GM19463 (cell line): ENCODE data around the gene INAVA.
"Not testable (repeated sequence)": the region's sequence is repeated elsewhere in the genome, so short reads cannot be mapped to it uniquely, and the experiment has no call there.

Source experiments
- ATAC-seq: cut with Tn5 transposase; IDR thresholded peaks from one replicate; pipeline ENCODE4 v1.9.1; 2021; ENCODE audit warnings: mild to moderate bottlenecking, moderate library complexity; ENCODE audit not compliant: unreplicated experiment

The INAVA gene

DNA sequence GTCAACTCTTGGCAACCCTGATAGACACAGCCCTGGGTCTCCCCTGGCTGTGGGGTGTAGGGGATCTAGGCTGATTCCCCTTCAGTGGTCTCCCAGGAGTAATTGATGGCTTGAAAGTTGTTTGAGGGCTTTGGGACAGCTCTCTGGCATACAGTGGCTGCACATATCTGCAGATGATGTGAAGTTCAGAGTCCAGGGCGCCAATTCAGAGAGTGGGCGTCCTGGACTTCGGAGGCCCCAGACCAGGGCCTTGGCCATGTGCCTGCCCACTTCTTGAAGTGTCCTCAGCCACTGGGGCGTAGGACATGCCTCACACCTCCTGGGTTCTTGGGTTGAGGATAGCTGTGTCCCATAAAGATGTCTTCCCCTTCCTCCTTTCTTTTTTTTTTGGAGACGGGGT, 2.6 kb downstream of the INAVA start:
- ATAC-seq, result no peak

DNA sequence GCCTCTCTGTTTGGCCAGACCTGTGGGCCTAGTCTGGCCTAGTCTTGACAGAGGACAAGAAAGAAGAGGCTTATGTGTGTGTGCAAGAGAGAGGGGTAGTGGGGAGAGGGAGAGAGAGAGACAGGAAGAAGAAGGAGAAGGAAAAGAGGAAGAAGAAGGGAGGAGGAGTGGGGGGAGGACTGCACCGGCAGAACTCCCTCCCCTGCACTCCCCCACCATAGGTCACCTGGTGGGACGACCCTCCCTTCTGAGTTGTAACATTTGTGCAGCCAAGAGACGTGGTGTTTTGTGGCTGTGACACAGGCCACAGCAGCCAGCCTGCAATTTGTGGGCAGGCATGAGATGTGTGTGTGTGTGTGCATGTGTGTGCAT, 4.3 kb downstream of the INAVA start:
- ATAC-seq, result no peak

DNA sequence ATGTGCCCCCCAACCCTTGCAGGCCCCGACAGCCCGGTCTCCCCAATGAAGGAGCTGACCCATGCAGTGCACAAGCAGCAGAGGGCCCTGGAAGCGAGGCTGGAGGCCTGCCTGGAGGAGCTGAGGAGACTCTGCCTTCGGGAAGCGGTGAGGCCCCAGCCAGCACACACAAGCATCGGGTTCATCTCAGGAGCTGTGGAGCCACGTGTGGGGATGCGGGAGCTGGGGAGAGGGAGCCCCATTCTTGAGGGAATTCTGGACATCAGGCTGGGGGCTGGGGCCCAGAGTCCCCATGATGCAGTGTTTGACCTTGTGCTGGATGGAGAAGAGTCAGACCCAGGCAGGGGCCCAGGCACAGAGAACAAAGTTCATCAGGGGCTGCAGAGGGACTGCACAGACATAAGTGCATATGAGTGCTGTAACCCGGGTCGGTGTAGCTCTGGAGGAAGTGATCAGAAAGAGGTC, 4.8 kb downstream of the INAVA start:
- ATAC-seq, result no peak

DNA sequence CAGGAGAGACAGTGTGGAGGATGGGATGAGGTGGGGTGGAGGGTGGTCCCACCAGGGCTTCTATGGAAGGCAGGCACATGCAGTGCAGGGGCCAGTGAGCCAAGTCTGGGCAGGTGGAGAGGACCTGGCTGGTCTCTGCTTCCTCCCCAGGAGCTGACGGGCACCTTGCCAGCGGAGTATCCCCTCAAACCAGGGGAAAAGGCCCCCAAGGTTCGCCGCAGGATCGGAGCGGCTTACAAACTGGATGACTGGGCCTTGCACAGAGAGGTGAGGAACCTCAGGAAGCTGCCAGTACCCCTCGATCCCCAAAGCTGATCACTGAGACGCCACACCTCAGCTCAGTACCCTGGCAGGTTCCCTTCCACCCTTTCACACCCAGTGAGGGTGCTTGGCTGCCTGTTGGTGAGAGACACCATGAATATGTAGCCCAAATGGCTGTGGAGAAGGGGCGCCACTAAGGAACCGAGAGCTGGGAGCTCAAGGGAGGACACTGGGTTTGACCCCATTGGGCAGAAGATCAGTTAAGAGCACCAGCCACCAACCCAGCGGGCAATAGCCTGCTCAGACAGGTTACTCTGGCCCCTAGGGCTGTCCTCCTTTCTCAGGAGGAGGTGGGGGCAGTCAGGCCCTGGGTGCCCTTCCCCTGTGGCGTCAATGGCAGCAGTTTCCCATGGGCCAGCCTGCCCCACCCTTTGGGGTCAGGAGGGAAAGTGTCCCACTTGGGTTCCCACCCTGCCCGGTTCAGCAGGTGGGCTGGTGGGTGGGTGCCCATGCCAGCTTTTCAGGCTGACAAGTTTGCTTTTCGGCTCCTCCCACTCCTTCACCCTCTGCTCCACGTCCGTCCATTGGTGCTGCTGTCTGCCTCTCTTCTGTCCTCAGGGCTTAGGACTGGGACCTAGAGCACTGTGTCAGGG, 5.5 kb downstream of the INAVA start:
- no peak for ATAC-seq

DNA sequence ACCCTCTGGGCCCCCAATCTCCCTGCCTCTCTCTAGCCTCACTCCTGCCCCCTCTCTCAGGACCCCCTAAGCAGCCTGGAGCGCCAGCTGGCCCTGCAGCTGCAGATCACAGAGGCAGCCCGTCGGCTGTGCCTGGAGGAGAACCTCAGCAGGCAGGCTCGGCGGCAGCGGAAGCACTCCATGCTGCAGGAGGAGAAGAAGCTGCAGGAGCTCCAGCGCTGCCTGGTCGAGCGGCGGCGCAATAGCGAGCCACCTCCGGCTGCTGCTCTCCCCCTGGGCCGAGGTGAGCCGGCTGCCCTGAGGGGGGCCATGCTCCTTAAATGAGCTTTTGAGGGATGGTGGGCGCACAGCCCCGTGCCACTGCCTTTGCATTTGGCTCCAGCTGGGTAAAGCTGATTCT, 6.2 kb downstream of the INAVA start:
- ATAC-seq, result no peak

DNA sequence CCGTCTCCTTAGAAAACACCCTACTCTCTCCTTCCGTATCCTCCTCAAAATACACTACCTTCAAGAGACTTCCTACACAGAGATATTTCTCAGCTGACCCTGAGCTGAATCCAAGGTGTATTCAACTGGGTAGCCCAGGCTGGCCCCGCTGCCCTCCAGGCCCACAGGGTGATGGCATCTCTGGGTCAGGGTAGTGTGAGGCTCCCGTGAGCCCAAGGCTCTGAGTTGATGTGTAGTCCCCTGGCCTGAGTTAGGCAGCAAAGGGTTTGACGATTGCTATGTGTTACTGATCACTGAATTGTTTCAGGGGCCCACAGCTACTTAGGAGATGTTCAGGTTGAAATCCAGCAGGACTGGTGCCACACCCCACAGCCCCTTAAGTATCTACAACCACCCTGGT, 6.7 kb downstream of the INAVA start:
- ATAC-seq, result no peak

DNA sequence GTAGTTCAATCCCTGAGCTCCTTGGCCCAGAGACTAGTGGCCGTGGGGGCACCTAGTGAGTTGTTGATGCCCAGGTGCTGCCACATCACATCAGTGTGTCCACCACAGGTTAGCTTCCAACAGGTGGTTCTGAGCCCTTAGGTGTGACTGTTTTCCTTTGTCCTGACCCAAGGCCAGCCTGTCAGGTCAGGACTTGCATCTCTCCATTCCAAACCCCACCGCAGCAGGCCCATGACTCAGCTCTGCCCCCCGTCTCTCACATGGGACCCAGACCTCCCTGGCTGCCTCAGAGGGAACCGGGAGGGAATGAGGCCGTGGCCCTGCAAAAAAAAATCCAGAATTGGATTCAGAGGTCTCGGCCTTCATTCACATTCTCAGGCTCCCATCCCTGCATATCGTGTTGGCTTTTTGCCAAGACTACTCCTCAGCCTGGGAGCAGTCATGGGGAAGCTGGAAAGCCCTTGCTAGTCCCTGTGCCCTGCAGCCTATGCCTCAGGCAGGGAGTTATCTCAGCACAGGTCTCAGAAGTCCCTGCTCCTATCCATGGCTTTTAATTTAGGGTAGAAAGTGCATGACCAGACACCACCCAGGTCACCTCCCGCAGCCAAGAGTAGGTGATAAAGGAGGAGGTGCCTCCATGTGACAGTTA, 7.2 kb downstream of the INAVA start:
- no peak for ATAC-seq

DNA sequence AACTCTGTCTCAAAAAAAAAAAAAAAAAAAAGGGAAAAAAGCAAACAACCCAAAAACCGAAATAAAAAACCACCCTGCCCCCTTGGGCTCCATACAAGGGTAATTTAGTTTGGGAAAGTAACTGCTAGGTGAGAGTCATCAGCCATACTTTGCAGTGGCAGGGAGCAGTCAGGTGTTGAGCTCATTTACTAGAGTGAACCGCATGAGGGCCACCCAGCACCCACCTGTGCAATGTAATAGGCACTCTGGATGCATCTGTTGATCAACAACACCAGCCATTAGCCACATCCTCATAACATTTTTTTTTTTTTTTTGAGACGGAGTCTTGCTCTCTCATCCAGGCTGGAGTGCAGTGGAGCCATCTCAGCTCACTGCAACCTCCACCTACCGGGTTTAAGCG, 9.1 kb downstream of the INAVA start:
- no peak for ATAC-seq

DNA sequence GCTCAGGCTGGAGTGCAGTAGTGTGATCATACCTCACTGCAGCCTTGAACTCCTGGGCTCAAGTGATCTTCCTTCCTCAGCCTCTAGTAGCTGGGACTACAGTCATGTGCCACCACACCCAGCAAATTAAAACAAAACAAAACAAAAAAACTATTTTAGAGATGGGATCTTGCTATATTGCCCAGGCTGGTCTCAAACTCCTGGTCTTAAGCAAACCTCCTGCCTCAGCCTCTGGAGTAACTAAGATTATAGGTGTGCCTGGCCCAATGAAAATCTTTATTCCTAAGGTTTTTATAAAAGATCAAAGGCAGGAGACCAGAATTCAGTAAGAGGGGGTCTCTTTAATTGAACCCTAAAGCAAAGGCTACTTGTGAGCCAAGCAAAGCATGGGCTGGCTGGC, 10.1 kb downstream of the INAVA start:
- ATAC-seq, result no peak

DNA sequence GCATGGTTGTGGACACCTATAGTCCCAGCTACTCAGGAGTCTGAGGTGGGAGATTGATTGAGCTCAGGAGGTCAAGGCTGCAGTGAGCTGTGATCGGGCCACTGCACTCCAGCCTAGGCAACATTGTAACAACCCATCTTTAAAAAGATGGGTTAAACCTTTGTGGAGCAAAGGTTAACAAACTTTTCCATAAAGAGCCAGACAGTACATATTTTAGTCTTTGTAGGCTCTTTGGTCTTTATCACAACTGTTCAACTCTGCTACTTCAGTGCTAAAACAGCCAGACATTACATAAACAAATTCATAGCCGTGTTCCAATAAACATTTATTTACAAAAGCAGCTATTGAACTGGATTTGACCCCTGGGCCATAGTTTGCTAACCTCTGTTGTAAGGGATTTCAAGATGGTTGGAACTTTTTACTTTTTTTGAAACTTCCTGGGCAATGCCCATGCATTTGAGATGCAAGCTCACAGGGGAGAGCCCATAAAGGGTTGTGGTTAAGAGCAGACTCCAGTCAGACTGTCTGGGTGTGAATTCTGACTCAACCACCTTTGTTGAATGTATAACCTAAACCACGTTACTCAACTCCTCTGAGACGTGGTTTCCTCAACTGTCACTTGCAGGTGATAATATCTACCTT, 10.8 kb downstream of the INAVA start:
- ATAC-seq, result peak; percentile 42

DNA sequence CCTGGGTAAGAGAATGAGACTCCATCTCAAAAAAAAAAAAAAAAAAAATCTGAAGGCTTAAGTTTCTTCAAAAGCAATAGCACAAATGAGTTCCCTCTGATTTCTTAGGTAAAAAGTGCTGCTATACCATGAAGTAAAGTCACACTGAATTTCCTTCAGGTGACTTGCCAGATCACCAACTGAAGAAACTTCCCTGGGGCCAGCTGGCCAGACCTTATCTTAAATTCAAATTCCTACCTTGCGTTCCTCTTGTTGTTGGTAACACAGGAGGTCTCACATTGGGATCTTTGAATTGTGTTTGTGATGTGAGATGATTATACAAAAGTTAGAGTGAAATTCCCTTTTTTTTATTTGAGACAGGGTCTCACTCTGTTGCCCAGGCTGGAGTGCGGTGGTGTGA, 11.8 kb downstream of the INAVA start:
- no peak for ATAC-seq

DNA sequence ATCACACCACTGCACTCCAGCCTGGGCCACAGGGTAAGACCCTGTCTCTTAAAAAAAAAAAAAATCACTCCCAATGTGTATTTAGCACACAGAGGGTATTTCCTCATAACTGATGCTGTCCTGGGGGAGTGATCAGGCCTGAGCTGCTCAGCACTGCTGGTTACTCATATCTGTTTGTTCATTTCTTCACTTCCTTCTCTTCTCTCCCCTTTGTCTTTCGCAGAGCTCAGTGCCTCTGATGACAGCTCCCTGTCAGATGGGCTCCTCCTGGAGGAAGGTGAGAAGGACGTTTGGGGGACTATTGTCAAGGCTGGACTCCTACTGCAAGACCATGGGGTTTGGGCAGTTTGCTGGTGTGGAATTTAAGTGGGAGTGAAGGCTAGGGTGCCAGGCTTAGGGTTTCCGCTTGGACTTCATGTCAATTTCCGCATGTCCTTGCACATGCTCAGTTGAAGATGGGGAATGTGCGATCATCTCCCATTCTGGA, 13.0 kb downstream of the INAVA start:
- peak; percentile 61 for ATAC-seq

DNA sequence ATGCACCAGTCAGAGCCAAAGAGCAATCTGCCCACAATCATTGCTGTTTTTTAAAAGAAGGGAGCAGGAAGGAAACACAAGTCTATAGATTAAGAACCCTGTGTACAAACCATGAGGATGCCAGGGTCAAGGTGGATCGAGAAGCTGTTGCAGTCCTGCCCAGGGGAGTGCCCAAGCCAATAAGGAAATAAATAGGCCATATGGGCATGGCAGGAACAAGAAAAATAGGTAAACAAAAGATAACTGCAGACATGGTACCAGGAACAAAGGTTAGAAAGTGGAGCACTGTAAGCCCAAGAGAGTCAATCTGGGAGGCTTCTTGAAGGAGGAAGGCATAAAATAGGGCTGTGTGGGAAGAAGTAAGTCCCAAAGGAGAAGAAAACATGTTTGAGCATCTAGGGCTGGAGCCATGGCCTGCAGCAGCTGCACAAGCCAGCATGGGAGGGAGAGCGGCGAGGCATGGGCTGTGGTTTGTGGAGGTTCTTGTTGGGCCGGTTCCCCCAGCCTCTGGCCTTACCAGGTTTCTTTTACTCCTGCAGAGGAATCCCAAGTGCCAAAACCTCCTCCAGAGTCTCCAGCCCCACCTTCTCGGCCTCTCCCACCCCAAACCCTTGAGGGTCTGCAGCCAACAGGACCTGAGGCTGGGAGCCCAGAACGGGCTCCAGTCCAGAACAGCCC, 13.6 kb downstream of the INAVA start:
- no peak for ATAC-seq

DNA sequence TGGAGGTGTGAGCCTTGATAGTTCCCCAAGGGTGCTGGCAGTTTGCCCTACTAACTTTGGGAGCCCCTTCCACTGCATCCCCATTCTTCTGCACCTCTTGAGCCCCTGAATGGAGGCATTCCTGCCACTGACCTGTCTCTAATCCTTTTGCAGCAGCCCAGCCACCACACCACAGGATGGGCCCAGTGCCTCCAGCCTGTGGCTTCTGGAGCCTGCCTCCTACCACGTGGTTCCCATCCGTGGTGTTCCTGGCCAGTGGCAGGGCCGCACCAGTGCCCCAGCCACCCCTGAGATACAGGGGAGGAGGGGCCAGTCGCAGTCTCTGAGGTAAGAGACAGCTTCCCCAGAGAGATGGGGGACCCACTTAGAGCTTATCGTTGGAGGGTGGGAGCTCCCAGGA, 14.4 kb downstream of the INAVA start:
- no peak for ATAC-seq

DNA sequence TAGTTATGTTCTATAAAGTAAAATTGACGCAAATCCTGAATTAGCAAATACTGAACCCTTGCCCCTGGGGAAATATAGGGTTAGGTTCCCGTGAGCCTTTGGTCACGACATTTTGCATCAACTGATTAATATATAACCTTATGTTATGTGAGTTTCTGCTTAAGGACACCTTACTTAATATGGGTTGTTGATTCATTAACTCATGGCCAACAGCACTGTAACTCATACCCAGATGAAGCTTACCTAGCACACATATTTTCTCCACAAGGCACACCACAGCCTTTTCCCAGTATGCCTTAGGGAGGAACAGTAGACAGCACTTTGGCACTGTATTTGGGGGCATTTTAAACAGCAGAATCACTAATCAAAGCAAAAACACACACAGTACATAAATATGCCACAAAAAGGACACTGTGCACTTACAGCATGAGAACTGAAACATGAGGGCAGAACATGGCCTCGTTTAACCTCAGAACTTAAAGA, 15.1 kb downstream of the INAVA start:
- peak; percentile 39 for ATAC-seq

DNA sequence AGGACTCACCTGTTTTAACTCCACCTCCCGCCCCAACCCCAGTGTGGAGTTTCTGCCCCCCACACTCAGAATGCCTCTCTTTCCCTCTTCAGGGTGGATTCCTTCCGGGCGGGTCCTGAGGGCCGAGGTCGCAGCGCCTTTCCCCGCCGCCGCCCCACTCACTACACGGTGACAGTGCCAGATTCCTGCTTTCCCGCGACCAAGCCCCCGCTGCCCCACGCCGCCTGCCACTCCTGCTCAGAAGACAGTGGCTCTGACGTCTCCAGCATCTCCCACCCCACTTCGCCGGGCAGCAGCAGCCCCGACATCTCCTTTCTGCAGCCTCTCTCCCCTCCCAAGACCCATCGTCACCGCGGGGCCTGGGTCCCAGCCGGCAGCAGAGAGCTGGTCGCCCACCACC, 16.7 kb downstream of the INAVA start:
- no peak for ATAC-seq

DNA sequence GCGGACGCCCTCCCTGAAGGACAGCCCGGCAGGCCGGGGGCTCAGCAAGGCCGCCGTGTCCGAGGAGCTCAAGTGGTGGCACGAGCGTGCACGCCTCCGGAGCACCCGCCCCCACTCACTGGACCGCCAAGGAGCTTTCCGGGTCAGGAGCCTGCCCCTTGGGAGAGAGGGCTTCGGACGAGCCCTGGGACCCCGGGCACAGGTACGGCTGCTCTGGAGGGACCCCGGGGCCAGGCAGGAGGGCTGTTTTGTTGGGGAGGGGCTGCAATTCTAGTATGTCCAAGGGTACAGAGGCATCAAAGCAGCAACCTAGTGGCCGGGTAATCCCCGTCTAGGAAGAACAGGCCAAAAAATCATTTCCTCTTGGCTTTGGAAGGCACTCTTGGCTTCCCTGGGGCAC, 17.2 kb downstream of the INAVA start:
- ATAC-seq, result not testable (repeated sequence)

DNA sequence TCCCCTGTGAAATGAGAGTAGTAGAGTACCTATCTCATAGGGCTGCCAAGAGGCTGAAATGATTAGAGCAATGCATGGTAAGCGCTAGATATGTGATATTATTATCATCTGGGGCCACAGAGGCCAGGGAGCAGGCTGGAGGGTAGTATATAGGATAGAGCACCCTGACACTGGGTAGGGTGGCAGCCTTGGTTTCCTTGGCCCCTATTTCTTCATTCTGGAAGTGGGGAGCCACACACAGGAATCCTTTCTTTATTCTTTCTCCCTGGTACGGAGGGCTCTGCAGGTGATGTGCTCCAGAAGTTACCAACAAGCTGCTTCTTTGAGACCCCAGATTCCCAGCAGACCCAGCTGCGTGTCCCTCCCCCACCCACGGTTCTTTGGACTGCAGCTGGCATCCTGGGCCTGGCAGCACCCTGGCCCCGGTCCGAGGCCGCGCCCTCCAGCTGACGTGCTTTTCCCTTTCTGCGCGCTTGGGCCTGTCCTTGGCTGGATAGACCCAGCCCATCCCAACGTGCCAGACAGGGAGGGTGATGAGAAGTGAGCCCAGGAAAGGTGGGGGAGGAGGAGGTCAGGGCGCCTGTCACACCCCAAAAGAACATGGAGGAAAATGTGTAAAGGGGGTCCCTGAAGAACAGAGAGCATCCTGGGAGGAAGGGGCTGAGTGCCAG, 18.2 kb downstream of the INAVA start:
- ATAC-seq, result no peak

DNA sequence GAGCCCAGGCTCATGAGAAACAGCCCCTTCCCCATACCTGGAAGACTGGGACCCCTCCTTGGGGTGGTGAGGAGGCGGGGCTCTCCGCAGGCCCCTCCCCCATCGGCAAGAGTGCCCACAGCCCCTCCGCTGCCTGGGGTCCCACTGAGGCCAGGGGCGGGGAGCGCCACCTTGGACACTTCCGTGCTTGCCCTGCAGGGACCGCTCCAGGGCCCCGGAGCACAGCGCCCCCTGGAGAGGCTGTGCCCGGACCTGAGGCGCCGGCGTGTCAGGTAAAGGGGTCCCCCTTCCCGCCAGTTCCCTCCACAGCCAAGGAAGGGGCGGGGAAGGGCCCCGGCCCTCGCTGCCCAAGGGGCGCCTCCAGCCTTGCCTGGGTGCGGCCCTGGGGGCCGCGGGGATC, 21.5 kb downstream of the INAVA start:
- ATAC-seq, result no peak

DNA sequence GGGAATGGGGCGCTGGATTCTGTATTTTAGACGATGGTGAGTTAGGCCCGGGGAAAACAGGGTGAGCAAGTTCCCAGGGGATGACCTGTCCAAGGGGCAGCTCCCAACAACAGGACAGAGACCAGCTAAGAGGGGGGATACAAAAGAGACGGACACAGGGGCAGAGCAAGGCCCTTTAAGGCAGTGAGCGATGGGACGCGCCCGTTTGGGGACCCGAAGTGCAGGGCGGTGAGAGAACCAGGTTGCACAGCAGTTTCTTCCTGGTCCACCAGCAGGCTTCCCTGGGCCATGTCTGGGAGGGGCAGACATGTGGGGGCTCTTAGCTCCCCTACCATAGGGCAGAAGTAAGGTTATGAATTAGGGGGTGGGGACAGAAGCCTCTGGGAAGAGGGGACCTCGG, 22.0 kb downstream of the INAVA start:
- no peak for ATAC-seq
